Measurements from ENCODE around the gene TPK1.

DNA sequence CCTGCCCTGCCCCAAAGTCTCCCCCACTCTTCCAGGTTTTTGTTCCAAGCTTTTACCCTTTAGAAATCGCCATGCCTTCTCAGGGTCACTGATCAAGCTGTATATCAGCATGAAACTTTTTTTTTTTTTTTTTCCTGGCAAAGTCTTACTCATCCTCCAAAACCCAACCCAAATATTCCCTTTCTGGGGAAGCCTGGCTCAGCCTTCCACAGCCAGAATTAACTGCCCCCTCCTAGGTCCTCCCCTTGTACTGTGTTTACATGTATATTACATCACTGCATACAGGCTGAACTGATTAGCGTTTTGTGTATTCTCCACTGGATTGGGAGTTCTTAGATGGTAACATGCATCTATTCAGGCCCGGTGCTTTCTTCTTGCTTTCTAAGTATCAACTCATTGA lies 427.7 kb downstream of the TPK1 start:
- TF ChIP-seq, protein P1, sequence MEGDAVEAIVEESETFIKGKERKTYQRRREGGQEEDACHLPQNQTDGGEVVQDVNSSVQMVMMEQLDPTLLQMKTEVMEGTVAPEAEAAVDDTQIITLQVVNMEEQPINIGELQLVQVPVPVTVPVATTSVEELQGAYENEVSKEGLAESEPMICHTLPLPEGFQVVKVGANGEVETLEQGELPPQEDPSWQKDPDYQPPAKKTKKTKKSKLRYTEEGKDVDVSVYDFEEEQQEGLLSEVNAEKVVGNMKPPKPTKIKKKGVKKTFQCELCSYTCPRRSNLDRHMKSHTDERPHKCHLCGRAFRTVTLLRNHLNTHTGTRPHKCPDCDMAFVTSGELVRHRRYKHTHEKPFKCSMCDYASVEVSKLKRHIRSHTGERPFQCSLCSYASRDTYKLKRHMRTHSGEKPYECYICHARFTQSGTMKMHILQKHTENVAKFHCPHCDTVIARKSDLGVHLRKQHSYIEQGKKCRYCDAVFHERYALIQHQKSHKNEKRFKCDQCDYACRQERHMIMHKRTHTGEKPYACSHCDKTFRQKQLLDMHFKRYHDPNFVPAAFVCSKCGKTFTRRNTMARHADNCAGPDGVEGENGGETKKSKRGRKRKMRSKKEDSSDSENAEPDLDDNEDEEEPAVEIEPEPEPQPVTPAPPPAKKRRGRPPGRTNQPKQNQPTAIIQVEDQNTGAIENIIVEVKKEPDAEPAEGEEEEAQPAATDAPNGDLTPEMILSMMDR (IDR thresholded peaks at IDR 0.05) = no peak
- no peak for TF ChIP-seq EP300 (IDR thresholded peaks at IDR 0.05)
